OCI-LY7 (cell line): ENCODE measurements around the gene CRYZL1. TPM values are rescaled to one million over a fixed set of nuclear protein-coding genes. Genes with fewer than 3 reads are reported as not detected.
"Not testable (repeated sequence)": the region's sequence is repeated elsewhere in the genome, so short reads cannot be mapped to it uniquely, and the experiment has no call there.

Source experiments
- BruUV-seq: library from RNA; stranded (reverse); fragments of 400-500 nt; replicated peaks from 2 replicates; lab custom pipeline; 2021; lab: Mats Ljungman, UMichigan
- CTCF ChIA-PET: fragments of 300-600 bp; sonication (Branson Sonifier 250); formaldehyde crosslinking; loops from one replicate; lab custom pipeline; 2022; ENCODE audit warnings: antibody characterized with exemption; ENCODE audit not compliant: unreplicated experiment; lab: Charles Lee
- POLR2A ChIA-PET: fragments of 300-600 bp; sonication (Branson Sonifier 250); formaldehyde crosslinking; loops from one replicate; lab custom pipeline; 2022; ENCODE audit warnings: antibody characterized with exemption; lab: Charles Lee
- DNase-seq: peaks from one replicate; pipeline ENCODE4 v3.0.0-alpha.2; 2015; ENCODE audit warnings: low spot score
- H2AFZ ChIP-seq: fragments of 200-600 bp; sonication (generic), shearing (Covaris generic); 2 replicates; pipeline ENCODE4 v1.6.1; 2014; ENCODE audit warnings: mild to moderate bottlenecking, antibody characterized with exemption, low read length, moderate library complexity
- H3K27ac ChIP-seq: fragments of 200-600 bp; sonication (generic); 2 replicates; pipeline ENCODE4 v1.5.1; 2014; ENCODE audit warnings: mixed run types, low read depth, mild to moderate bottlenecking, moderate library complexity, low read length, inconsistent platforms; ENCODE audit not compliant: poor library complexity, severe bottlenecking
- H3K36me3 ChIP-seq: fragments of 200-600 bp; sonication (generic); 2 replicates; pipeline ENCODE4 v1.6.1; 2014; ENCODE audit warnings: mild to moderate bottlenecking, antibody characterized with exemption, low read length, moderate library complexity, mixed read lengths; ENCODE audit not compliant: insufficient read depth
- H3K4me1 ChIP-seq: fragments of 200-600 bp; sonication (generic); 2 replicates; pipeline ENCODE4 v1.5.1; 2014; ENCODE audit warnings: mild to moderate bottlenecking, low read length; ENCODE audit not compliant: insufficient read depth, poor library complexity, severe bottlenecking
- H3K4me2 ChIP-seq: fragments of 200-600 bp; sonication (generic); 2 replicates; pipeline ENCODE4 v1.6.1; 2014; ENCODE audit warnings: mild to moderate bottlenecking, low read length
- H3K4me3 ChIP-seq: fragments of 200-600 bp; sonication (generic); 2 replicates; pipeline ENCODE4 v1.5.1; 2014; ENCODE audit warnings: mild to moderate bottlenecking, low read depth, low read length; ENCODE audit not compliant: poor library complexity, severe bottlenecking
- H3K79me2 ChIP-seq: fragments of 200-600 bp; sonication (generic); 2 replicates; pipeline ENCODE4 v1.6.1; 2016; ENCODE audit warnings: low read depth, mild to moderate bottlenecking, low read length, moderate library complexity, mixed read lengths; ENCODE audit not compliant: insufficient read depth
- H3K9me2 ChIP-seq: fragments of 200-600 bp; sonication (generic); 2 replicates; pipeline ENCODE4 v1.6.1; 2016; ENCODE audit warnings: mild to moderate bottlenecking, low read length, mixed read lengths; ENCODE audit not compliant: insufficient read depth
- H3K9me3 ChIP-seq: fragments of 200-600 bp; sonication (generic); 2 replicates; pipeline ENCODE4 v1.6.1; 2014; ENCODE audit warnings: mild to moderate bottlenecking, mixed run types, low read length, mixed read lengths
- H4K20me1 ChIP-seq: fragments of 200-600 bp; sonication (generic); 2 replicates; pipeline ENCODE4 v1.6.1; 2014; ENCODE audit warnings: mild to moderate bottlenecking, antibody characterized with exemption, low read length, moderate library complexity, mixed read lengths; ENCODE audit not compliant: insufficient read depth
- CTCF ChIP-seq: fragments of 200-600 bp; sonication (generic); conservative IDR thresholded peaks from 2 replicates; pipeline ENCODE4 v1.5.1; 2014; ENCODE audit warnings: mild to moderate bottlenecking, antibody characterized with exemption, low read length, moderate library complexity, mixed read lengths
- EZH2phosphoT487 ChIP-seq: fragments of 200-600 bp; sonication (generic); IDR thresholded peaks from 2 replicates; pipeline ENCODE4 v1.6.1; 2018; ENCODE audit warnings: low read depth, borderline replicate concordance, mild to moderate bottlenecking, mixed run types, antibody characterized with exemption, low read length, moderate library complexity, mixed read lengths
- intact Hi-C: fragments of 100-400 bp; cut with micrococcal nuclease; formaldehyde crosslinking; loops from one replicate; pipeline ENCODE4 v1.10.0; 2022; ENCODE audit not compliant: unreplicated experiment
- total RNA-seq, 2 experiments: library from RNA; depleted of rRNA in 1 of 2; stranded (reverse); fragments of >200 nt in 1 of 2; shearing (Covaris generic) in 1 of 2; gene quantifications; 2 replicates each; pipeline ENCODE4 v1.2.3, GENCODE V29; 2014 to 2022

Gene CRYZL1
- total RNA-seq, 2 experiments from 2014 or later = 26.4 to 37.9 TPM

DNA sequence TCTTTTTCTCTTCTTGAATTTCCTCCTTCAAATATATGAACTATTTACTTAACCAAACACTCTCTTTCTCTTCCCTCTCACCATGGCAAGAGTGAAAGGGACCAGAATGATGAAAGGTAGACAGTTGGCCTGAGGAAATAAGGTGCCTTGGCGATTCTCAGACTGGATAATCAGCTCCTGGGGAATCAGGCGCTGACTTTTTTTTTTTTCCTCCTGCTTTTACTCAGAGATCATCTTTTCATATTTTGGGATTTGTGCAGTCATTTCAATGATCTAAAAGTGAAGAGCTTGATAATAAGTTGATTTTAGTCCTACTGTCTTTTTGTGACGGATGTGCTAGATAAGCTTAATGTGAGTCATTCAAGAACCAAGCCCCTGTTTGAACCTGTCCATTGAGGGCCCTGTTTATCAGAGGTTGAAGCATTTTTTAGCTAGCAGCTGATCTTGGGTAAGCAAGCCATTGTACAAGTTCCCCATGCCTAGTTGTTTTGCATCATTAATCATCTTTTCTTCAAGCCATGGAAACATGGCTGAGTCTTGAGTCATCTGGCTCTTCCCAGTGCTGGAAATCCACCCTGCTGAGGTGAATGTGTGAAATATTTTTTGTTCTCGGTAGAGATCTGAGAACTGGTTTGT, 41.6 kb upstream of the CRYZL1 start:
- ChIA-PET CTCF (no interaction called here), POLR2A (interaction anchor here (0.7 kb wide), 1 partner anchor 29 kb away, joined by 3 read pairs; no protein-coding TSS in a partner anchor)
- H3K79me2 ChIP-seq = no peaks in the 10 kb centered on the region
- no peak overlapping the region for H3K4me3 ChIP-seq
- no peak overlapping the region for H3K27ac ChIP-seq
- H4K20me1 ChIP-seq = no peaks in the 10 kb centered on the region
- no peaks in the 10 kb centered on the region; the same call in 1 of the 2 replicates for H3K9me2 ChIP-seq
- H3K4me2 ChIP-seq = no peak overlapping the region
- no TSS peak for BruUV-seq
- H3K9me3 ChIP-seq = no peaks in the 10 kb centered on the region
- no peaks in the 10 kb centered on the region for H3K4me1 ChIP-seq
- no peaks in the 10 kb centered on the region for H3K36me3 ChIP-seq
- no peak for DNase-seq
- no peak for TF ChIP-seq EZH2phosphoT487
- no peak for TF ChIP-seq CTCF
- intact Hi-C loops = no loop called here
- no peak overlapping the region for H2AFZ ChIP-seq

DNA sequence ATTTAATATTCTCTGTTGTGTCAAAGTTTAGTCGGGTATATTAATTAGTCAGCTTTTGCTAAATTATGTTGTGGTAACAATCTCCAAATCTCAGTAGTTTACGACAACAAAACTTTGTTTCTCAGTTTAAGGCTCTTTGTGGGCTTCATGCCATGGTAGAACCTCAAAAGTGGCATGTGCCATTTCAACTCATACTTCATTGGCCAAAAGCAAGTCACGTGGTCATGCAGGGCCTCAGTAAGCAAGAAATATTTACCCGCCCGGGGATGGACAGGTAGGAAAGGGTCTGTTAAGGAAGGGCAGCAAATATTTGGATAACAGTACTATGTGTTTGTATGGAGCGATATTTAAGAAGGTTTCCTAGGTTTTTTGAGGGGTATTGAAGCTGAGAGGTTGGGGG, 39.3 kb upstream of the CRYZL1 start:
- no peak for DNase-seq
- intact Hi-C loops = no loop called here
- ChIA-PET POLR2A (interaction anchor here (0.6 kb wide), 1 partner anchor 139 kb away, joined by 3 read pairs; no protein-coding TSS in a partner anchor), CTCF (no interaction called here)
- Histone ChIP-seq H3K4me3 (no peak overlapping the region), H3K4me2 (no peak overlapping the region), H3K79me2 (no peaks in the 10 kb centered on the region), H3K9me3 (no peaks in the 10 kb centered on the region), H4K20me1 (no peaks in the 10 kb centered on the region), H3K9me2 (no peaks in the 10 kb centered on the region; the same call in 1 of the 2 replicates), H3K36me3 (no peaks in the 10 kb centered on the region), H2AFZ (no peak overlapping the region), H3K4me1 (no peaks in the 10 kb centered on the region), H3K27ac (no peak overlapping the region)
- TF ChIP-seq EZH2phosphoT487 (no peak), CTCF (no peak)
- BruUV-seq = no TSS peak

DNA sequence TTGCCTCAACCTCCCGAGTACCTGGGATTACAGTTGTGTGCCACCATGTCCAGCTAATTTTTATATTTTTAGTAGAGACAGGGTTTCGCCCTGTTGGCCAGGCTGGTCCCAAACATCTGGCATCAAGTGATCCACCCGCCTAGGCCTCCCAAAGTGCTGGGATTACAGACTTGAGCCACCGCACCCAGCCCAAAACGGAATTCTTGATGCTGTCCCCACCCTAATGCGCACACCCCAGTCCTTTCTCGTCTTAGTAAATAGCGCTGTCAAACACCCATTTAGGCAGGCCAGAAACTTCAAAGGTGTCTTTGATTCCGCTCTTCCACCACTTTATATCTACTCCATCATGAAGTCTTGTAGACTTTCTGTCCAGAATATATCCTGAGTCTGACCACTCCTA, 35.9 kb upstream of the CRYZL1 start:
- H3K79me2 ChIP-seq = no peaks in the 10 kb centered on the region
- ChIA-PET POLR2A (interaction anchor here (0.6 to 0.7 kb wide), 2 partner anchors 23 to 219 kb away, joined by 3 read pairs; no protein-coding TSS in a partner anchor), CTCF (no interaction called here)
- no peaks in the 10 kb centered on the region for H3K4me1 ChIP-seq
- no peak overlapping the region for H3K4me3 ChIP-seq
- no peak overlapping the region for H3K4me2 ChIP-seq
- no peak for TF ChIP-seq EZH2phosphoT487
- no peak for TF ChIP-seq CTCF
- BruUV-seq = no TSS peak
- H3K9me3 ChIP-seq = no peaks in the 10 kb centered on the region
- H4K20me1 ChIP-seq = no peaks in the 10 kb centered on the region
- no peak overlapping the region for H2AFZ ChIP-seq
- H3K27ac ChIP-seq = no peak overlapping the region
- no peaks in the 10 kb centered on the region for H3K9me2 ChIP-seq
- no peaks in the 10 kb centered on the region for H3K36me3 ChIP-seq
- DNase-seq = no peak
- intact Hi-C loops = no loop called here

DNA sequence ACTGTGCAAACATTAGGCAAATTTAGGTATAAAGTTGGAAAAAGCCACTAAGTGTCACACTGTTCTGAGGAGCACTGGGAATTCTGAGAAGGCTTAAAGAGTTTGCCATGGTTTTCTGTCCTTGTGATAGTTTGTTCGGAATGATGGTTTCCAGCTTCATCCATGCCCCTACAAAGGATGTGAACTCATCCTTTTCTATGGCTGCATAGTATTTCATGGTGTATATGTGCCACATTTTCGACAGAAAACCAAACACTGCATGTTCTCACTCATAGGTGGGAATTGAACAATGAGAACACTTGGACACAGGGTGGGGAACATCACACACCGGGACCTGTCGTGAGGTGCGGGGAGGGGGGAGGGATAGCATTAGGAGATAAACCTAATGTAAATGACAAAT, 35.1 kb upstream of the CRYZL1 start:
- CTCF ChIA-PET, H3K4me1 ChIP-seq, H2AFZ ChIP-seq, H3K79me2 ChIP-seq, H3K36me3 ChIP-seq, H3K4me3 ChIP-seq, DNase-seq, BruUV-seq, H3K27ac ChIP-seq, H3K4me2 ChIP-seq, intact Hi-C loops, POLR2A ChIA-PET, H3K9me3 ChIP-seq, H4K20me1 ChIP-seq, H3K9me2 ChIP-seq: not testable (repeated sequence)
